K562 (cell line): ENCODE results near the gene FASTK. TPM values are rescaled to one million over a fixed set of nuclear protein-coding genes. Genes with fewer than 3 reads are reported as not detected.

ENCODE experiments used
- HMGN3 ChIP-seq: IDR thresholded peaks from 2 replicates; pipeline ENCODE4 v1.6.1; 2011; ENCODE audit warnings: borderline replicate concordance, low read depth, mild to moderate bottlenecking, mixed read lengths, low read length; ENCODE audit not compliant: insufficient read length; ENCODE audit errors: extremely low read depth
- KDM5B ChIP-seq: fragments of 200-600 bp; sonication (generic); IDR thresholded peaks from 2 replicates; pipeline ENCODE4 v1.6.1; 2012; ENCODE audit warnings: low read depth, mild to moderate bottlenecking, moderate library complexity, low read length, control low read depth, inconsistent platforms; ENCODE audit not compliant: insufficient replicate concordance
- LCOR ChIP-seq: sonication (generic); formaldehyde crosslinking; IDR thresholded peaks from 2 replicates; pipeline ENCODE4 v1.8.0; 2022; ENCODE audit warnings: mild to moderate bottlenecking, missing genetic modification reagents
- NFIC ChIP-seq: fragments of 450-650 bp; IDR thresholded peaks from 2 replicates; pipeline ENCODE4 v1.6.1; 2017; ENCODE audit warnings: mild to moderate bottlenecking, inconsistent platforms
- SRSF3 ChIP-seq: fragments of 200-400 bp; formaldehyde crosslinking; IDR thresholded peaks from 2 replicates; pipeline ENCODE4 v1.6.1; 2016; ENCODE audit warnings: mild to moderate bottlenecking, low read length, moderate library complexity; ENCODE audit not compliant: insufficient read depth
- ZNF696 ChIP-seq: fragments of 250-450 bp; sonication (Bioruptor Pico); conservative IDR thresholded peaks from 2 replicates; pipeline ENCODE4 v1.4.0; 2020; ENCODE audit warnings: mild to moderate bottlenecking, moderate library complexity
- polyA plus RNA-seq, 8 experiments: library from polyadenylated mRNA; depleted of rRNA in 4 of 8; stranded (reverse) in 5 of 8; unstranded in 3 of 8; fragments of >200 nt; fragmentation: Nextera tagmentation in 2 of 8; fragmentation: Illumina TruSeq in 1 of 8; extraction: Ambion mirVana in 2 of 8; extraction: Trizol in 1 of 8; gene quantifications; 2 replicates each; pipeline versions ENCODE4 v1.2.1 to v1.2.3, GENCODE V29; 2011 to 2014; ENCODE audit warnings: inconsistent platforms in 1 of 8, missing spikeins in 1 of 8
- total RNA-seq, 7 experiments: library from RNA; depleted of rRNA in 6 of 7; stranded (reverse); fragments of >200 nt in 6 of 7; fragmentation: Illumina TruSeq in 2 of 7; extraction: Trizol in 2 of 7; gene quantifications; 2 replicates each; pipeline versions ENCODE4 v1.2.1 to v1.2.3, GENCODE V29; 2011 to 2021; ENCODE audit warnings: low replicate concordance in 1 of 7
- TF ChIP-seq, protein P1 (sequence below): fragments of 450-650 bp; IDR thresholded peaks from 2 replicates; pipeline ENCODE4 v1.6.1; 2017; ENCODE audit warnings: mild to moderate bottlenecking, moderate library complexity
- TF ChIP-seq, protein P2 (sequence below): IDR thresholded peaks from 2 replicates; pipeline ENCODE4 v1.6.1; 2011; ENCODE audit not compliant: insufficient read length; ENCODE audit errors: extremely low read depth
- TF ChIP-seq, protein P3 (sequence below): fragments of 450-650 bp; IDR thresholded peaks from 2 replicates; pipeline ENCODE4 v1.6.1; 2016; ENCODE audit warnings: mild to moderate bottlenecking, moderate library complexity

Gene FASTK
- total and polyA plus RNA-seq, 9 of the 15 experiments (the other 6 are each of a cell fraction or from before 2014, with no cell fraction given) = 0.51 to 150 (median 48.2) TPM

DNA sequence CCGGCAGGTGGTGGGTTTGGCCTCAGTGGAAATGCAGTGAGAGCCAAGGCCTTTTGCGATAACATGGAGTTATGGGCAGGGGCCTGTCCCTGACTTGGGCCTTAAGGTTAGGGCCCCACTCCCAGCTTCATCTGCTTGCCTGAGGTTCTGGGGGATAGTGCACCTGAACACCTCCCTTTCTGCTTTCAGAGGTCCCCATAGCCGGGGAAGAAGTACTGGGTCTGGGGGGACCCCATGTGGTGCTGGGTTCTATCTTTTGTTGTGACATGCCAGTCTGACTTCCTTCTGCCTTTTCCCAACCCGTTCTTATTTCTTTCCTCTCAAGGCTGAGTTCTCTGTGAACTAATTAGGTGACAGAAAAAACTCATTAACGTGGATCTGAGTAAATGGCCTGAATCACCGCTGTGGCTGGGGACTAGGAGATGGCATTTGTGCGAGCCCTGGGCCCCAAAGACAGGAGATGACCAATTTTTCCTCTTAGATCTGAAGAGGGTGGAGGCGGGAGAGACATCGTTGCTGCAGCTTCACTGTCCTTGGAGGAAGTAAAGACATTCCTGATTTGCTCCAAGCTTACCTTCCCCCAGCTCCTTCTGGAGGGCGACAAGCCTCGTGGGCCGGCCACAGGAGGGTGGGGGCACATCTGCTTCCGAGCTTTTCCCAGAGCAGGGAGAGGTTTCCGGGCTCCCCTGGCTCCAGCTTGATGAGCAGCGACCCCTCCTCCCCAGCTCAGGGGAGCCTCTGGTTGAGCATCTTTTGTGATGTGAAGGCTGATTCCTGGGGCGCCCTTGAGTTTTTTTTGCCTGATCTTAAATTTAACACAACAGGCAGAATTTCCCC is 7.6 kb upstream of the FASTK start (continued):
- TF ChIP-seq, protein P1, sequence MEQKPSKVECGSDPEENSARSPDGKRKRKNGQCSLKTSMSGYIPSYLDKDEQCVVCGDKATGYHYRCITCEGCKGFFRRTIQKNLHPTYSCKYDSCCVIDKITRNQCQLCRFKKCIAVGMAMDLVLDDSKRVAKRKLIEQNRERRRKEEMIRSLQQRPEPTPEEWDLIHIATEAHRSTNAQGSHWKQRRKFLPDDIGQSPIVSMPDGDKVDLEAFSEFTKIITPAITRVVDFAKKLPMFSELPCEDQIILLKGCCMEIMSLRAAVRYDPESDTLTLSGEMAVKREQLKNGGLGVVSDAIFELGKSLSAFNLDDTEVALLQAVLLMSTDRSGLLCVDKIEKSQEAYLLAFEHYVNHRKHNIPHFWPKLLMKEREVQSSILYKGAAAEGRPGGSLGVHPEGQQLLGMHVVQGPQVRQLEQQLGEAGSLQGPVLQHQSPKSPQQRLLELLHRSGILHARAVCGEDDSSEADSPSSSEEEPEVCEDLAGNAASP = no peak
- TF ChIP-seq, protein P2, sequence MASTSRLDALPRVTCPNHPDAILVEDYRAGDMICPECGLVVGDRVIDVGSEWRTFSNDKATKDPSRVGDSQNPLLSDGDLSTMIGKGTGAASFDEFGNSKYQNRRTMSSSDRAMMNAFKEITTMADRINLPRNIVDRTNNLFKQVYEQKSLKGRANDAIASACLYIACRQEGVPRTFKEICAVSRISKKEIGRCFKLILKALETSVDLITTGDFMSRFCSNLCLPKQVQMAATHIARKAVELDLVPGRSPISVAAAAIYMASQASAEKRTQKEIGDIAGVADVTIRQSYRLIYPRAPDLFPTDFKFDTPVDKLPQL = no peak
- TF ChIP-seq, protein P3, sequence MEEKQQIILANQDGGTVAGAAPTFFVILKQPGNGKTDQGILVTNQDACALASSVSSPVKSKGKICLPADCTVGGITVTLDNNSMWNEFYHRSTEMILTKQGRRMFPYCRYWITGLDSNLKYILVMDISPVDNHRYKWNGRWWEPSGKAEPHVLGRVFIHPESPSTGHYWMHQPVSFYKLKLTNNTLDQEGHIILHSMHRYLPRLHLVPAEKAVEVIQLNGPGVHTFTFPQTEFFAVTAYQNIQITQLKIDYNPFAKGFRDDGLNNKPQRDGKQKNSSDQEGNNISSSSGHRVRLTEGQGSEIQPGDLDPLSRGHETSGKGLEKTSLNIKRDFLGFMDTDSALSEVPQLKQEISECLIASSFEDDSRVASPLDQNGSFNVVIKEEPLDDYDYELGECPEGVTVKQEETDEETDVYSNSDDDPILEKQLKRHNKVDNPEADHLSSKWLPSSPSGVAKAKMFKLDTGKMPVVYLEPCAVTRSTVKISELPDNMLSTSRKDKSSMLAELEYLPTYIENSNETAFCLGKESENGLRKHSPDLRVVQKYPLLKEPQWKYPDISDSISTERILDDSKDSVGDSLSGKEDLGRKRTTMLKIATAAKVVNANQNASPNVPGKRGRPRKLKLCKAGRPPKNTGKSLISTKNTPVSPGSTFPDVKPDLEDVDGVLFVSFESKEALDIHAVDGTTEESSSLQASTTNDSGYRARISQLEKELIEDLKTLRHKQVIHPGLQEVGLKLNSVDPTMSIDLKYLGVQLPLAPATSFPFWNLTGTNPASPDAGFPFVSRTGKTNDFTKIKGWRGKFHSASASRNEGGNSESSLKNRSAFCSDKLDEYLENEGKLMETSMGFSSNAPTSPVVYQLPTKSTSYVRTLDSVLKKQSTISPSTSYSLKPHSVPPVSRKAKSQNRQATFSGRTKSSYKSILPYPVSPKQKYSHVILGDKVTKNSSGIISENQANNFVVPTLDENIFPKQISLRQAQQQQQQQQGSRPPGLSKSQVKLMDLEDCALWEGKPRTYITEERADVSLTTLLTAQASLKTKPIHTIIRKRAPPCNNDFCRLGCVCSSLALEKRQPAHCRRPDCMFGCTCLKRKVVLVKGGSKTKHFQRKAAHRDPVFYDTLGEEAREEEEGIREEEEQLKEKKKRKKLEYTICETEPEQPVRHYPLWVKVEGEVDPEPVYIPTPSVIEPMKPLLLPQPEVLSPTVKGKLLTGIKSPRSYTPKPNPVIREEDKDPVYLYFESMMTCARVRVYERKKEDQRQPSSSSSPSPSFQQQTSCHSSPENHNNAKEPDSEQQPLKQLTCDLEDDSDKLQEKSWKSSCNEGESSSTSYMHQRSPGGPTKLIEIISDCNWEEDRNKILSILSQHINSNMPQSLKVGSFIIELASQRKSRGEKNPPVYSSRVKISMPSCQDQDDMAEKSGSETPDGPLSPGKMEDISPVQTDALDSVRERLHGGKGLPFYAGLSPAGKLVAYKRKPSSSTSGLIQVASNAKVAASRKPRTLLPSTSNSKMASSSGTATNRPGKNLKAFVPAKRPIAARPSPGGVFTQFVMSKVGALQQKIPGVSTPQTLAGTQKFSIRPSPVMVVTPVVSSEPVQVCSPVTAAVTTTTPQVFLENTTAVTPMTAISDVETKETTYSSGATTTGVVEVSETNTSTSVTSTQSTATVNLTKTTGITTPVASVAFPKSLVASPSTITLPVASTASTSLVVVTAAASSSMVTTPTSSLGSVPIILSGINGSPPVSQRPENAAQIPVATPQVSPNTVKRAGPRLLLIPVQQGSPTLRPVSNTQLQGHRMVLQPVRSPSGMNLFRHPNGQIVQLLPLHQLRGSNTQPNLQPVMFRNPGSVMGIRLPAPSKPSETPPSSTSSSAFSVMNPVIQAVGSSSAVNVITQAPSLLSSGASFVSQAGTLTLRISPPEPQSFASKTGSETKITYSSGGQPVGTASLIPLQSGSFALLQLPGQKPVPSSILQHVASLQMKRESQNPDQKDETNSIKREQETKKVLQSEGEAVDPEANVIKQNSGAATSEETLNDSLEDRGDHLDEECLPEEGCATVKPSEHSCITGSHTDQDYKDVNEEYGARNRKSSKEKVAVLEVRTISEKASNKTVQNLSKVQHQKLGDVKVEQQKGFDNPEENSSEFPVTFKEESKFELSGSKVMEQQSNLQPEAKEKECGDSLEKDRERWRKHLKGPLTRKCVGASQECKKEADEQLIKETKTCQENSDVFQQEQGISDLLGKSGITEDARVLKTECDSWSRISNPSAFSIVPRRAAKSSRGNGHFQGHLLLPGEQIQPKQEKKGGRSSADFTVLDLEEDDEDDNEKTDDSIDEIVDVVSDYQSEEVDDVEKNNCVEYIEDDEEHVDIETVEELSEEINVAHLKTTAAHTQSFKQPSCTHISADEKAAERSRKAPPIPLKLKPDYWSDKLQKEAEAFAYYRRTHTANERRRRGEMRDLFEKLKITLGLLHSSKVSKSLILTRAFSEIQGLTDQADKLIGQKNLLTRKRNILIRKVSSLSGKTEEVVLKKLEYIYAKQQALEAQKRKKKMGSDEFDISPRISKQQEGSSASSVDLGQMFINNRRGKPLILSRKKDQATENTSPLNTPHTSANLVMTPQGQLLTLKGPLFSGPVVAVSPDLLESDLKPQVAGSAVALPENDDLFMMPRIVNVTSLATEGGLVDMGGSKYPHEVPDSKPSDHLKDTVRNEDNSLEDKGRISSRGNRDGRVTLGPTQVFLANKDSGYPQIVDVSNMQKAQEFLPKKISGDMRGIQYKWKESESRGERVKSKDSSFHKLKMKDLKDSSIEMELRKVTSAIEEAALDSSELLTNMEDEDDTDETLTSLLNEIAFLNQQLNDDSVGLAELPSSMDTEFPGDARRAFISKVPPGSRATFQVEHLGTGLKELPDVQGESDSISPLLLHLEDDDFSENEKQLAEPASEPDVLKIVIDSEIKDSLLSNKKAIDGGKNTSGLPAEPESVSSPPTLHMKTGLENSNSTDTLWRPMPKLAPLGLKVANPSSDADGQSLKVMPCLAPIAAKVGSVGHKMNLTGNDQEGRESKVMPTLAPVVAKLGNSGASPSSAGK = no peak
- TF ChIP-seq KDM5B (peak; percentile 19), ZNF696 (CRISPR knock-in tag) (no peak), NFIC (no peak), LCOR (CRISPR knock-in tag) (0 out of 2 replicates have a peak, but pooled peaks have one; percentile 23), HMGN3 (no peak), SRSF3 (0 out of 2 replicates have a peak, but pooled peaks have one; percentile 9)
